HG03432 (cell line): ENCODE data around the gene SIRT6.
"Not testable (repeated sequence)": the region's sequence is repeated elsewhere in the genome, so short reads cannot be mapped to it uniquely, and the experiment has no call there.

ENCODE experiments used
- ATAC-seq: cut with Tn5 transposase; IDR thresholded peaks from one replicate; pipeline ENCODE4 v1.9.1; 2021; ENCODE audit warnings: mild to moderate bottlenecking, moderate library complexity; ENCODE audit not compliant: unreplicated experiment

Gene SIRT6

DNA sequence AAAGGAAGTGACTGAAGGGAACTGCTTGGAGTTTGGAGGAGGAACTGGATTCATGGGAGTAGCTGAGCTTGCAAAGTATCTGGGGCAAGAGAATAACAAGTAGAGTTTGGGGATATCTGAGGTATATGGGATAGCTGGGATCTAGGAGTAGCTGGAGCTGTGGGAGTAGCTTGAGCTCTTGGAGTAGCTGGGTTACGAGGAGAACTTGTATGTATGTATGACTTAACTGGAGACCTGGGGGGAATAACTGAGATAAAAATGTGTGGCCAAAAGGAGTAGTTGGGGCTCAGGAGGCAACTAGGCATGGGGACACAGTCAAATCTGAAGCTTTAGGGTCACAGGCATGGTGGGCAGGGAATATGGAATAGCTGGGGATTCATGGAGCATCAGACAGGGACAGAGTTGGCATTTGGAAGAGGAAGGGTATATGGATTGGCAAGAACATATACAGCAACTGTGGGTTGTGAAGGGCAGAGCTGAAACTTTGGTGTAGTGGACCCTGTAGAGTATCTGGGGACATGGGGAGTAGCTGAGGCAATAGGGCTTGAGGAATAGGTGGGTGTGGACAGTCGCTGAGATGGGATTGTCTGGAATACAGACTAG, 18.7 kb upstream of the SIRT6 start:
- no peak for ATAC-seq

- no peak for ATAC-seq
These were observed 17.4 kb upstream of the SIRT6 start for GRCh38 chr19:4199699-4200293.

DNA sequence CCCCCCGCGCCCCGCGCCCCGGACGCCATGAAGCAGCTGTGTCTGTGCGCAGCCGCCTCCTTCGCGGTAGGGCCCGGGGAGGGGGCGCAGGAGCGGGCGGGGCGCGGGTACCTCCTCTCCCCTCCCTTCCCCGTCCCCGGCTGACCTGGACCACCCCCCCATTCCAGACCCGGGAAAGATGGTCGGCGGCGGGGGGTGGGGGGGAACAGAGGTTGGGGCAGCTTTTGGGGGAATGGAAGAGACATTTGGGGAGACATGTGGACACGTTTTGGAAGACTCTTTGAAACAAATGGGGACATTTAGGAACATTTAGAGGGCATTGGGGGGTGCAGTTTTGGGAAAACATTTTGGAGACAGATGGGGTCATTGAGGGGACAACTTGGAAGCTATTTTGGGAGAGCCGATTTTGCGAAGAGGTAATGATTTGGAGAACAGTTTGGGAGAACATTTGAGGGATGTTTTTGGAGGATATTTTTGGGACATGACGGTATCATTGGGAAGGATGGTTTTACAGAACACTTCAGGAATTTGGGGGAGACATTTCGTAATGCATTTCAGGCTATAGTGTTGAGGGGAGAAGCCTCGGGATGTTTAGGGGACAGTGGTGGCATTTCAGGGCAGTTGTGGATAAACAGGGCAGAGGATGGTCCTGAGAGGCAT, 16.2 kb upstream of the SIRT6 start:
- ATAC-seq = no peak

- no peak for ATAC-seq
These were observed 15.5 kb upstream of the SIRT6 start for GRCh38 chr19:4197625-4198466.

DNA sequence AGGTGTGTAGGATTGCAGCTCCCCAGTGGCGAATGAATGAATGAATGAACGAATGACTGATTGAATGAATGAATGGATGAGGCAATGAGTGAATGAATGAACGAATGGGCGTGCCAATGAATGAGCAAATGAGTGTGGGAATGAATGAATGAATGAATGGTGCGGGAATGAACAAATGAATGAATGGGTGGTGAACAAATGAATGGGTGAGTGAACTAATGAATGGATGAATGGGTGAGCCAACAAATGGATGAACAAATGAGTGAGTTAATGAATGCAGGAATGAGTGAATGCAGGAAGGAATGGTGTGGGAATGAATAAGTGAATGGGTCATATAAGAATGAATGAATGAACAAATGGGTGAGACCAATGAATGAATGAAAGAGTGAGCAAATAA, 14.9 kb upstream of the SIRT6 start:
- no peak for ATAC-seq

- no peak for ATAC-seq
These were observed 14.3 kb upstream of the SIRT6 start for GRCh38 chr19:4196587-4197148.

DNA sequence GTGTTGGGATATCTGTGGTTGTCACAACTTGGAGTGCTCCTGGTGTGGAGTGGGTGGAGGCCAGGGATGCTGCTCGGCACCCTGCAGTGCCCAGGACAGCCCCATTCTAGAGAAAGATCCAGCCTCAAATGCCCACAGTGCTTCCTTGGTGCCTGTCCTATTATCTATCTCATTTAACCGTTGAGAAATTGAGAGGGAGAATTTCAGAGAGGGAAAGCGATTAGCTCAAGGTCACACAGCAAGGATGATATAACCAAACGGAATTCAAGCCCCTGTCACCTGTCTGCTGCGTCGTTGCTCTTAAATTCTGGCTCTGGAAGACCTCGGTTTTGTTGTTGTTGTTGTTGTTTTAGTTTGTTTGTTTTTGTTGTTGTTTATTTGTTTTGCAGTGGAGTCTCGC, 13.6 kb upstream of the SIRT6 start:
- no peak for ATAC-seq

DNA sequence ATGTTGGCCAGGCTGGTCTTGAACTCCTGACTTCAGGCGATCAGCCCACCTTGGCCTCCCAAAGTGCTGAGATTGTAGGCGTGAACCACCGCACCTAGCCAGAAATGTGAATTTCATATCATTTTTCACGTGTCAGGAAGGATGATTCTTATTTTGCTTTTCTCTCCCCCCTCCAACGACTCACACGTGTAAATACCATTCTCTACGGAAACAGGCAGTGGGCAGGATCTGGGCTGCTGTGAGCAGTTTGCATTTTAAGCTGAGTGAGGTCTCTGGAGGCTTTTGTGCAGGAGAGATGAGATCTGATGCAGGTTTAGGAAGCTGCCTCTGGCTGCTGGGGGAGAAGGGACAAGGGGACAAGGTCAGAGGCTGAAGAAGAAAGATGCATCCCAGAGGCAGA, 12.0 kb upstream of the SIRT6 start:
- ATAC-seq = no peak

DNA sequence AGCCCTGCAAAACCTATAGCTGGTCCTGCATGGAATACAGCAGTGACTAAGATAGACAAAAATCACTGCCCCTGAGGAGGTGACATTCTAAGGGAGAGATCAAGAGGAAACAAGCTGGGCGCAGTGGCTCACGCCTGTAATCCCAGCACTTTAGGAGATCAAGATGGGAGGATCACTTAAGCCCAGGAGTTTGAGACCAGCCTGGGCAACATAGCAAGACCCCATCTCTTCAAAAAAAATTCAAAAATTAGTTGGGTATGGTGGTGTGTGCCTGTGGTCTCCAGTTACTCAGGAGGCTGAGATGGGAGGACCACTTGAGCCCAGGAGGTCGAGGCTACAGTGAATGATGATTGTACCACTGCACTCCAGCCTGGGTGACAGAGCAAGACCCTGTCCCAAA, 10.2 kb upstream of the SIRT6 start:
- not testable (repeated sequence) for ATAC-seq

GRCh38 chr19:4189641-4190040, 7.3 kb upstream of the SIRT6 start:
- no peak for ATAC-seq

DNA sequence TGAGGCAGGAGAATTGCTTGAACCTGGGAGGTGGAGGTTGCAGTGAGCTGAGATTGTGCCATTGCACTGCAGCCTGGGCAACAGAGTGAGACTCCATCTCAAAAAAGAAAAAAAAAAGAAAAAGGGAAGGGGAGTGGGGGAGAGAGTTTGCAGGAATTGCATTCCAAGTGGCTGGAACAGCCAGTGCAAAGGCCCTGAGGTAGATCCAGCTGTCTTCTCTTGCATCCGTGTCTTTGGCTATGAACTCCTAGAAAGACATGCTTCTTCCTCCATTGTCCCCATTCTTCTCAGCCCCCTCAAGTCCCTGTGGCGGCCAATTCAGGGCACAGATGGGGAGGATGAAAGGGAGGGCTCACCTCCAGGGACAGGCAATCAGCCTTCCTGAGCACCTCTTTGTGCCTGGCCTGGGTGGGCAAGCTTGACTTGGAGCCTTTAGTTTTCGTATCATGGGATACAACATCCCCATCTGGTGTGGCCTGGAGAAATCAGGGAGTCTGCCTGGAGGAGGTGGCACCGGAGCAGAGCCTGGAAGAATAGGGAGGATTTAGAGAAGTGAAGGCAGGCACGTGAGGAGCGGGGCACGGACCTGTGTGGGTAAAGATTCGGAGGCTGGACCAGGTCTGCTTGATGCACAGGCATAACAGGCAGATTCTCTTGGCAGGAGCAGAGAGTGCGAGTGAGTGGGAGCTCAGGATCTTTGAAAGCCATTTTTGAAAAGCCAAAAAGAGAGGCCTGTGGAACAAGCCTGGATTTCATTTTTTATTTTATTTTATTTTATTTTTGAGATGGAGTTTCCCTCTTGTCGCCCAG, 5.2 kb upstream of the SIRT6 start:
- ATAC-seq = no peak

- ATAC-seq = no peak
These were observed 4.0 kb upstream of the SIRT6 start for GRCh38 chr19:4186087-4186993.

GRCh38 chr19:4185413-4186086, 3.2 kb upstream of the SIRT6 start:
- ATAC-seq = no peak

- no peak for ATAC-seq
These were observed 2.5 kb upstream of the SIRT6 start for GRCh38 chr19:4184718-4185352.

DNA sequence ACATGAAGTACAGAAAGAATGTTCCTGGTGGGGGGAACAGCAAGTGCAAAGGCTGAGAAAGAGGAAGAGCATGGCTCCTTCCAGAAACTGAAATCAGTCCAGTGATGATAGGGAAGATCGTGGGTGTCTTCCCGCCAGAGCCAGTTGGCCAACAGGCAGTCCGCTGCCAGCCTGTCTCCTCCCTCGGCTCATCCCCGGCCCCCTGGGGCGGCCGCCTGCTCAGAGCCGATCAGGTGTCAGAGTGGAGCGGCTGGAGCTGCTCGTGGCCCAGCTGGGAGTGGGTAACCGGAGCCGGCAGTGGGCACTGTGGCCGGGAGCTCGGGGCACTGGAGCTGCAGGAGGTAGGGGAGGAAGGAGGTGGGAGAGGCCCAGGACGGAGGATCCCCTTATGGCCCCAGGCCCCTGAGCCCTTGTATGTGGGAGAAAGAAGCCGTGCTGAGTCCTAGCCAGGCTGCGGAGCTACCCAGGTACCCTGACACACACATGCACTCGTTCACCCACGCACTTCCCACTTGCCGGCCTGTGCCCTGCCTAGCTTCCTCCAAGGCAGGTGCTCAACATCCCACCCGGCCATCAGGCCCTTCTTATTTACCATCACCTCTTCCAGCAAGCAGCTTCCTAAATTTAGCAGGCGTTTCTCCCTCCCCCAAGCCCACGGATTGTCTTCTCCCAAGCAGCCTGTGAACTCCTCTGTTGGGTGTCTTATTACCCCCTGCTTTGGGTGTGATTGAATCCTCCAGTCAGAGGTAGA, 1.8 kb upstream of the SIRT6 start:
- ATAC-seq = no peak

DNA sequence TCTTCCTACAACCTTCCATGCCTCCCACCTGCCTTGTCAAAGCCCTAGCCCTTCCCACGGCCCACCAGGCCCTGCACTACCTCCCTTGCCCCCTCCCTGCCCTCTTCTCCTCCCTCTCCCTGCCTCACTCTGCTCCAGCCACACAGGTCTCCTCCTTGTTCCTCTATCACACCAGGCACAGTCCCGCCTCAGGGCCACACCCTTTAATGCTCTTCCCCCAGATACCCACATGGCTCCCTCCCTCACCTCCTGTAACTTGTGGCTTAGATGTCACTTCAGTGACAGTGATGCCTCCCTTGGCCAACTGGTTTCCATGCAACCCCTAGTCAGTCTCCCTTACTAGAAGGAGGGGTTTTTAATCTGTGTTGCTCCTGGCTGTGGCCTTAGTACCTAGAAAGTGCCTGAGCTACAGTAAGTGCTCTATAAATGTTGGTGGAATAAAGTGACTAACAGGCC, 1.3 kb downstream of the SIRT6 start:
- ATAC-seq = no peak

- ATAC-seq = no peak
These were observed 3.4 kb downstream of the SIRT6 start for GRCh38 chr19:4178990-4179389.

GRCh38 chr19:4177146-4177545, 5.2 kb downstream of the SIRT6 start:
- no peak for ATAC-seq
